Fibroblast of skin of left biceps (primary cell): ENCODE results near the gene SDK2.

Source experiments
- DNase-seq, 2 experiments: peaks; one replicate each; pipeline ENCODE4 v3.0.0-alpha.2; 2013; ENCODE audit warnings: low read depth in 2 of 2

Gene SDK2, protein sequence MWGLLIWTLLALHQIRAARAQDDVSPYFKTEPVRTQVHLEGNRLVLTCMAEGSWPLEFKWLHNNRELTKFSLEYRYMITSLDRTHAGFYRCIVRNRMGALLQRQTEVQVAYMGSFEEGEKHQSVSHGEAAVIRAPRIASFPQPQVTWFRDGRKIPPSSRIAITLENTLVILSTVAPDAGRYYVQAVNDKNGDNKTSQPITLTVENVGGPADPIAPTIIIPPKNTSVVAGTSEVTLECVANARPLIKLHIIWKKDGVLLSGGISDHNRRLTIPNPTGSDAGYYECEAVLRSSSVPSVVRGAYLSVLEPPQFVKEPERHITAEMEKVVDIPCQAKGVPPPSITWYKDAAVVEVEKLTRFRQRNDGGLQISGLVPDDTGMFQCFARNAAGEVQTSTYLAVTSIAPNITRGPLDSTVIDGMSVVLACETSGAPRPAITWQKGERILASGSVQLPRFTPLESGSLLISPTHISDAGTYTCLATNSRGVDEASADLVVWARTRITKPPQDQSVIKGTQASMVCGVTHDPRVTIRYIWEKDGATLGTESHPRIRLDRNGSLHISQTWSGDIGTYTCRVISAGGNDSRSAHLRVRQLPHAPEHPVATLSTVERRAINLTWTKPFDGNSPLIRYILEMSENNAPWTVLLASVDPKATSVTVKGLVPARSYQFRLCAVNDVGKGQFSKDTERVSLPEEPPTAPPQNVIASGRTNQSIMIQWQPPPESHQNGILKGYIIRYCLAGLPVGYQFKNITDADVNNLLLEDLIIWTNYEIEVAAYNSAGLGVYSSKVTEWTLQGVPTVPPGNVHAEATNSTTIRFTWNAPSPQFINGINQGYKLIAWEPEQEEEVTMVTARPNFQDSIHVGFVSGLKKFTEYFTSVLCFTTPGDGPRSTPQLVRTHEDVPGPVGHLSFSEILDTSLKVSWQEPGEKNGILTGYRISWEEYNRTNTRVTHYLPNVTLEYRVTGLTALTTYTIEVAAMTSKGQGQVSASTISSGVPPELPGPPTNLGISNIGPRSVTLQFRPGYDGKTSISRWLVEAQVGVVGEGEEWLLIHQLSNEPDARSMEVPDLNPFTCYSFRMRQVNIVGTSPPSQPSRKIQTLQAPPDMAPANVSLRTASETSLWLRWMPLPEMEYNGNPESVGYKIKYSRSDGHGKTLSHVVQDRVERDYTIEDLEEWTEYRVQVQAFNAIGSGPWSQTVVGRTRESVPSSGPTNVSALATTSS (N-terminal part only)

DNA sequence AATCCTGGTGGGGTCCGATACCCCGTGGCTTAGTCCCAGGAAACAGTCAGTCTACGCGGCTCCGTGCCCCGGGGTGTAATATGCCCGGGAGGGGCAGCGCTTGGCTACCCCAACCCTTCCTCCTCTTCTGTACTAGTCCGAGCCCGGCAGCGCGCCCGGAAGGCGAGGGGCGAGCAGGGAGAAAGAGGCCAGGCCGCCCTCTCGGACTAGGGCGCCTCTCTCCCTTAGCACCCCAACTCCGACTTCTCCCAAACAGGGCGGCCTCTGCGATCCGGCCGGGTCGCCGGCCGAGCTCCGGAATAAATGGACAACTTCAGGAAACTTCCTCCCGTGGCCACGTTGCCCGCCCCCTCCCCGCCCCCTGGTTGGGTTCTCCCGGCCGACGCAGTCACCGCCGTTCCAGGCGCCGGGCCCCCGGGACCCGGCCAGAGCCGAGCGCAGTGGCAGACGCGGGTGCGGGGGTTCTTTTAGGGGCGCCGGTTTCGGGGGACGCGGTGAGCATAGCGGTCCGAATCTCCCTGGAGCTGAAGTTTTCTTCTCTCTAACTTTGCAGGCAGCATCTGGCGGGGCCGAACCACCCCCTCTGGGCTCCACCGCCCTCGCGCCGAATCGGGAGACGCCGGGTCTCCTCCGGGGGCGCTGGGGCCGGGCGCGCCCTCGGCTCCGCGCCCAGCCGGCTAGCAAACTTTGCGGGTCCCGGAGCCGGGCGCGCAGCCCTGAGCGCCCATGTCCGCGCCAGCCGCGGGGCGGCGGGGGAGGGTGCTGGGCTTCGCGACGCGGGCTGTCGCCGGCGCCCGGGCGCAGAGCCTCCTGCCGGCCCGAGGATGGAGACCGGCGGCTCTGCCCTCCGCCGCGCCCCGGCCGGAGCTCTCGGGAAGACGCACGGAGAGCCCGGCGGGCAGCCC, at the start of gene SDK2:
Gene SDK2, minus strand, starts transcription at position 301 of the 905 bp plus-strand sequence. CDS start 357 bp downstream, outside the sequence.
- no peak for DNase-seq

DNA sequence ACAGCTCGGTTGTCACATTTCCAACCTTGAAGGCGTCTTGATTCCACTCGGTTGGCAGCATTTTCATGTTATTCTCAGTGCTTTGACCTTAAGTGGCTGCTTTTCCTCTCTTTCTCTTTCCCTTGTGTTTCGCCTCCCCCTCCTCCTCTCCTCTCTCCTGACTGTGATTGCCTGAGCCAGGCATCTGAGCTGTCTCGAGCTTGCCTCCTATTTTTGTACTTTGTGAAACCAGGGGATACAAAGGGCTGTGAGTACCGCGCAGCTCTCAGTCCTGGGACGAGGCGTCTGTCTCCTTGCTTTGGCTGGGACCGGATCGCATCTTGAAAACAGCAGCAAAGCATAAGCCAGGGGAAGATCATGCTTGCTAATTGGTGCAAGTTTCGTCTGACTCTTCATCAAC, 48.8 kb upstream of the SDK2 start:
- DNase-seq, result no peak

DNA sequence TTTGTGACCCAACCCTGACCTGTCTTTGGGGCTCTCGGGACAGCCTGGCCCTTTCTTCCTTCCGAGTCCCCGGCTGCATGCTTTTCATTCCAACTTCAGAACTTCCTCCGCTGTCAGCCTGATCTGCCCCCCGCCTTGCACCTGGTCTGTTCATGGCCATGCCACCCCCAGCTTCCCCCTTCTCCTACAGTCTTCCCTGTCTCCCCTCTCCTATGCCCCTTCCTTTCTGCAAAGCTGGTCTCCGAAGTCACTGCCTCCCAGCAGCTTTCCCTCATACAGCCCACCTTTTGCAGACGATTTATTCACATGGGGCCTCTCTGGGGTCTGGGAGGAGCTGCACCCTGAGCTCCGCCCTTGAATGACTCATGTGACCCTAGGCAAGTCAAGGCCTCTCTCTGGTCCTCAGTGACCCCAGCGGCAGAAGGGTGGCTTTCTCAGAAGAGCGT, 47.1 kb upstream of the SDK2 start:
- no peak for DNase-seq

DNA sequence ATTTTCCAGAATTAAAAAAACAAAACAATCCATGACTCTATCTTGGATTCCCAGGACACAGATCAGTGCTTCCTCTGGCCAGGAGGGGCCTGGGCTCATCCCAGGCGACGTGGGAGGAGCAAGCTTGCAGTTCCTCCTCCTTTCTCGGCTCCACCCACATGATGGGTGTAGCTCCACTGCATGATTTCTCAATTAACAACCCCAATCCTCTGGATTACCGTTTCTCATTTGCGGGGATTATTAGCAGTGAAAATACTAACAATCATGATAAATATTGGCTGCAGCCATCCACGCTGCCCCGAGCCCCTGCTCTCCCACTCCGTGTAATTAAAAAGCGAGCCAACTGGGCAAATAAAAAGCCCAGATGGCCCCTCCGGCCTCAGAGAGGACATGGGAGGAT, 46.4 kb upstream of the SDK2 start:
- no peak for DNase-seq

DNA sequence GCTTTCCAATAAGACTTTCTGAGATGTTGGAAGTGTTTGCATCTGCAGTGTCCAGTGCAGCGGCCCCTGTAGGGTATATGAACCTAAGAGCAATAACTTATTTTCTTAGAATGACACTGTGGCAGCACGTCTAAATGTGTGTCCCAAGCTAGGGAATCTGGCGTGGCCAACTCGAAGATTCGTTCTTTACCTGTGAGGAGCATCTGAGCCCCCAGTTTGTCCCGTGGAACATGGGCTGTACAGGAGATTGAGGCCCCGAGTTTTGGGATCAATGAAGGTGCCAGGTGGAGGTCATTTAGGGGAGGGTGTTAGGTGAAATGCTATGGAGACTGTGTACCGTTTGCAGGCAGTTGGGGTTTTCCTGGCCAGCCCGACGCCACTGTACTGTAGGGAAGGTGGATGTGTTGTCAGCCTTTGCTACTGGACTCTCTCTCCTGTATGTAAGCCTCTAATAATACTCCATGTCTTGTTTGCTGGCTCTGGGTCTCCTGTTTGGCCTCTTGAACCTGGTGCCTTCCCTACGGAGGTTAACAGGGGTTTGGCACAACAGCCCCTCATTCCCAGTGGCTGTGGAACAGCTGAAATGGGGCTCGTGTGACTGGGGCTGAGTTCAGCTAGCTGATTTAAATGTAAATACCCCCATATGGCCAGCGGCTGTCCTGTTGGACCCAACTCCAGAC, 45.5 kb upstream of the SDK2 start:
- DNase-seq, result no peak

DNA sequence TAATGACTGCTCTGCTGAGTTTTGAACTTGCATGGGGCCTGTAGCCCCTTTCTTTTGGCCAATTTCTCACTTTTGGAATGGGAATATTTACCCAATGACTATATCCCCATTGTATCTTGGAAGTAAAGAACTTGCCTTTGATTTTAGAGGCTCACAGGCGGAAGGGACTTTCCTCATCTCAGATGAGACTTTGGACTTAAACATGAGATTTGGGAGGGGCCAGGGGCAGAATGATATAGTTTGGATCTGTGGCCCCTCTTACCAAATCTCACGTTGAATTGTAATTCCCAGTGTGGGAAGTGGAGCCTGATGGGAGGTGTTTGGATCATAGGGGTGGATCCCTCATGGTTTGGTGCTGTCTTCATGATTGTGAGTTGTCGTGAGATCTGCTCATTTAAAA, 42.7 kb upstream of the SDK2 start:
- no peak for DNase-seq

DNA sequence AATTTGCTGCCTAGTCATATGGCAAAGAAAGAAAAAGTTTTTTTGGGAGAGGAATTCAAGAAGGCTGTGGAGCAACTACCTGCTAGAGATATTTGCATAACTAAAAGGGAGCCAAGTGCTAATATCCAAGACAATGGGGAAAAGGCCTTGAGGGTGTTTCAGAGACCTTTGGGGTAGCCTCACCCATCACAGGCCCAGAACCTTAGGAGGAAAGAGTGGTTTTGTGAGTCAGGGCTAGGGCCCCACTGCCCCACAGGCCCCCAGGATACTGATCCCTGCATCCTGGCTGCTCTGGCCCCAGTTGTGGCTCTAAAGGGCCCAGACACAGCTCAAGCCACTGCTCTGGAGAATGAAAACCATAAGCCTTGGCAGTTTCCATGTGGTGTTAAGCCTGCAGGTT, 41.9 kb upstream of the SDK2 start:
- no peak for DNase-seq

DNA sequence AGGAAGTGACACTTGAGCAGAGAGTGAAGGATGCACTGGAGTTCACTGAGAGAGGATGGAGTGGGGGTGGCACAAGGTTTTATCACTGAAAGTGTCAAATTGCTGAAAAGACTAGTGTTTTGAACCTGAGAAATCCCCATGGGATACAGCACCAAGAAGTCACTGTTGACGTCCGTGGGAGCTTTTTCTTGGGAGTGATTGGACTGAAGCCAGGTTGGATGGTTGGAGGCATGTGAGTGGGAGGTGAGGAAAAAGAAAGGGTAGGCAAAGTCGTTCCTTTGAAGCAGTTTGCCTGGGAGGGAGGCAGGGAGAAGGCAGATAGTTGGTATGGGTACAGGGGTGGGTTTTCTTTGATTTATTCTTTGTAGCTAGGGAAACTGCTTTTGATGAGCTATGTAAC, 39.9 kb upstream of the SDK2 start:
- no peak for DNase-seq

DNA sequence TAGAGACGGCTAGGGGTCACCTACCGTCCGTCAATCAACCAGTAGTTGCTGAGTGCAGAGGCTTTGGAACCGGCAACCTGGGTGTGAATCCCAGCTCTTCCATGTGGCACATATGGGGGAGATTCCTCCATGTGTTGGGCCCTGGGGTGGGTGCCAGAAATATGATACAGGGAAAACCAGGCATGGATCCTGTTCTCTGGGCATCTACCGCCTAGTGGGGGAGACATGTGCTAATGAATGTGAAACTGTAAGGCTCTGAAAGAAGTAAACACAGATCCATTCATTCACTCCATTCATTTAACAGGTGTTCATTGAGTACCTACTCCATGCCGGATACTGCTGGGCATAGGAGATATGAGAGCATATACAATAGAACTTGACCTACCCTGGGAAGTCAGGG, 39.5 kb upstream of the SDK2 start:
- DNase-seq, result no peak

DNA sequence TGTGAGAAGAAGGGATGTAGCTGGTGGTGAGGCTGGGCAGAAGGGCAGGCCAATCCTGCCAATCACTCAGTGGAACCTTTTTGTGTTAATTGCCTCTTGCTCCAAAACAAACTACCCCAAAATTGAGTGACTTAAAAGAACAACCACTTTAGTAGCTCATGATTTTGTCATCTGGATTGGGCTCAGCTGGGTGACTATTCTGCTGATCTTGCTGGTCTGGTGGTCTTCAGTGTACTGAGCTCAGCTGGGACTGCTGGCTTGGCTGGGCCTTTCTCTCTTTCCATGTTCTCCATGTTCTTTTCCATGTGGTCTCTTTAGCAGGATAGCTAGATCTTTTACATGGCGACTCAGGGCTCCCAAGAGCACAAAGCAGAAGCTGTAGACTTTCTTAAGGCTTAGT, 37.7 kb upstream of the SDK2 start:
- no peak for DNase-seq

DNA sequence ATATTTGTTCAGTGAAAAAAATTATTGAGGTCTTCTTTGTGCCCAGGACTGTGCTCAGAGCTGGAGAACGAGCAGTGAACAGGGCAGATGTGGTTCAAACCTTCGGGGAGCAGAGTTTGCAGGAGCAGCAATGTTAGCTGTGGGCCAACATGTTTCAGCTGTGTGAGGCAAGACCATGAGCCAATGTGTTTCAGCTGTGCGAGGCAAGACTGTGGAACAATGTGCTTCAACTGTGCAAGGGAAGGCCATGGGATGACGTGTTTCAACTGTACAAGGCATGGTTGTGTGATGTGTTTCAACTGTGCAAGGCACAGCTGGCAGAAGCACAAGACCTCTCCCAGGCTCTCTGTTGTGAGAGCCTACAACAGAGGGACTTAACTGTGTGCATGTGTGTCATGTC, 35.2 kb upstream of the SDK2 start:
- DNase-seq, result no peak

DNA sequence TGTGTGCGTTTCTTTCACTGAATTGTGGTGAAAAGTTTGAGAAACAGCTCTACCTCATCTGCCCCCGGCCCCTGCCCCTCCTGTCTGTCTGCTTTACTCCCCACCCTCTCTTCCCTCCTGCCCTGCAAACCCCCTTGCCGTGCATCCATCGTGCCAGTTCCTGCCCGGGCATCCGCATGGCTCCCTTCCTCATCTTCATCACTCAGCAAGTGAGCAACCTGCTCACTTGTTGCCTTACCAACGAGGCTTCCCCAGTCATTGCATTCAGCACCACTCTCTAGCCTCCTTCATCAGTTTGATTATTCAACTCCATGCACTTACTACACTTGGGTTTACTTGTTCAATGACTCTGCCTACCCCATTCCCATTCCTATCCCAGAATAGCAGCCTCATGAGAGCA, 34.8 kb upstream of the SDK2 start:
- no peak for DNase-seq

DNA sequence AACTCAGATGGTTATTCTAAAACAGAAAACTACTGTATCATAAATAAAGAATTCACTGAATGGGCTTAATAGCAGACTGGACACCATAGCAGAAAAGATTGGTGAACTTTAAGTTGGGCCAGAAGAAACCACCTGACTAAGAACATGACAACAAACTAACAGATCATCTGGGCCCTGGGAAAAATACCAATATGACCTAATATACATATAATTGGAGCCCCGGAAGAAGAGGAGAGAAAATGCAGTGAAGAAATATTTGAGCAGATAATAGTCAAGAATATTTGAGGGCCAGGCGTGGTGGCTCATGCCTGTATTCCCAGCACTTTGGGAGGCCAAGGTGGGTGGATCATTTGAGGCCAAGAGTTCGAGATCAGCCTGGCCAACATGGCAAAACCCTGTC, 25.5 kb upstream of the SDK2 start:
- no peak for DNase-seq

DNA sequence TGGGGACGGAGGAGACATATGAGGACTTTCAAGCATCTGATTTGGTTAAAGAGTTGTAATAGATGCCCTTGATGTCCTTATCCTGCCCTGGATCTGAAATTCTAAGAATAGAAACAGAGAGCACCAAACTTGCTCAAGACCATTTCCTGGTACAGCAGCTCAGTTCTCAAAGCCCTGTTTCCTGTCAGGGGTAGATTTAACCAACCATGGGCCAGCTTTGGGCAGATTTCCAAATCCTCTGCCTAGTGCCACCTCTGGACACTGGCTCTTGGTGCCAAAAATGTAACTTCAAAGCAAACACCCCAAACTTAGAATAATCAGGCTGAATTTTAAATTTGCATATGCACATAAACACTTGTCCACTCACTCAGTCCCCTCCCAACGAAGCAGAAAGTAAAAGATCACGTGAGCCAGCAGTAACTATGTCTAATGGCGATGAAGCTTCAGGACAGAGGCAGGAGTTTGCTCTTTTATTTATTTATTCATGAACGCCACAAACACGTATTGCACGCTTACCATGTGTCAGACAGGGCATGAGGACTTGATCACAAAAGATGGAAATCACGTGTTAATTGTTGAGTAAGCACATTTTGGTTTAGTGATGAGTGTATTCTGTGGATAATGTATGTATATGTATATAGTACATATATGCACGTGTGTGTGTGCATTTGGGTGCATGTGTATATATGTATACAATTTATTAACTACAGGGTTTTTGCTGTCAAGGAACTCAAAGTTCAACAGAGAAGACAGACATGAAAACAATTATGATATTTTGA, 23.1 kb upstream of the SDK2 start:
- no peak for DNase-seq

DNA sequence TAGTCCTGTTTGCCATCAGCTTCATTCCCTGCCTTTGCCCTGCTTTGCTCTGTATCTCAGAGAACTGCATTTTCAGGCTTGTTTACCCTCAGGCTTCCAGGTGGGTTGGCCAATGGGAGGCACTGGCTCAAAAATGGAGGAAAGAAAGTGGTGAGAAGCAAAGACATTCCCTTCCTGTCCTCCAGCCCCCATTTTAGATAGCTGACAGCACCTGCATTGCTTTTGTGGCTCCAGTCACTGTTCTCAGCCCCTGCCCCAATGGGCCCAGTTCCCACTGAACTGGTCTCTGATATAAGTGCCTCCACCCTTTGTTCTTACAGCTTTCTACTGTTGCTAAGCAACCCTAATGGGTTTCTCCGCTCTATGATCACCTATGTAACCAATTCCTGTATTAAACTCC, 19.4 kb upstream of the SDK2 start:
- DNase-seq, result no peak

DNA sequence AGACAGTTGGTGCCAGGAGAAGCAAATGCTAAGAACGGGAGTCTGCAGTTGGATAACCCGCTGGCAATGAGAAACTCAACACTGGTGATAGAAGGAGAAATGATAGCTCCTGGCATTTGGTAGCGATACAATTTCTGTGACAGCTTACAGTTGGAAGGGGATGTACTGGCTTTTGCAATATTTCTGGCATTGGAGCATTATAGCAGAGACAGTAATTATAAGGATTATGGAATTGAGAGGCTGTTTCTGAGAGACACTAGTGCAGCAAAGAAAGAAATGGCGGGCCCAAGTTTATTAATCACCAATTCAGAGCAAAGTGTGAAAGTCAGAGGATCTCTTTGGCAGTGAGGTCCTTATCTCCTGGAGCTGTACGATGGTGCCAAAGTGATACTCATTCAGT, 16.1 kb upstream of the SDK2 start:
- no peak for DNase-seq

DNA sequence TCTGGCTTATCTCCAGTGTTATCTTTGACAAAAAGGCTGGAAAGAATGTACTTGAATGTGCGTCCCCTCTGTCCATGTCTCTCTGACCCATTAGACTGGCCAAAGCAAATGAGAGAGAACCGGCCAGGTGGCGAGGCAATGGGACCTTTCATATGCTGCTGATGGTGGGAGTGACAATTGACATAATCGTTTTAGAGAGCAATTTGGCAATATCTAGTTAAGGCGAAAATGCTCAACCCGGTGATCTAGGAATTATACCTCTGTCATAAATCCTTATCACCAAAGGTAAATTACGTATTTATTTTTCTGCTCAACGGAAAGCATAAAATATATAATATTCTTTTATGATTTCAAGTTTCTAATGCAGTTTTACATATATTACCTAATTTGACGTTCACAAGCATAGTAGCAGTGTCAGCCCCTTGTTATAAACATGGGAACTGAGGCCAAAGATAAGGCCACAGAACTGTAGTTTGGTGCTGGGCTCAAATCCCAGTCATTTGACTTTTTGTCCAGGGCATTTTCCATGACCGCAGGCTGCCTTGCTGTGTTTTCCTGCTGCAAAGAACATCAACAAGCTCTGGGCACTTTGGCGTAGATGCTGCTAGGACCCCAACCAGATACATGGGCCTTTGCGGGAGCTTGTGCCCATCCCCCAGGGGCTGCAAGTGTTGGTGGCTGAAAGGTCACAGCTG, 14.7 kb upstream of the SDK2 start:
- no peak for DNase-seq

DNA sequence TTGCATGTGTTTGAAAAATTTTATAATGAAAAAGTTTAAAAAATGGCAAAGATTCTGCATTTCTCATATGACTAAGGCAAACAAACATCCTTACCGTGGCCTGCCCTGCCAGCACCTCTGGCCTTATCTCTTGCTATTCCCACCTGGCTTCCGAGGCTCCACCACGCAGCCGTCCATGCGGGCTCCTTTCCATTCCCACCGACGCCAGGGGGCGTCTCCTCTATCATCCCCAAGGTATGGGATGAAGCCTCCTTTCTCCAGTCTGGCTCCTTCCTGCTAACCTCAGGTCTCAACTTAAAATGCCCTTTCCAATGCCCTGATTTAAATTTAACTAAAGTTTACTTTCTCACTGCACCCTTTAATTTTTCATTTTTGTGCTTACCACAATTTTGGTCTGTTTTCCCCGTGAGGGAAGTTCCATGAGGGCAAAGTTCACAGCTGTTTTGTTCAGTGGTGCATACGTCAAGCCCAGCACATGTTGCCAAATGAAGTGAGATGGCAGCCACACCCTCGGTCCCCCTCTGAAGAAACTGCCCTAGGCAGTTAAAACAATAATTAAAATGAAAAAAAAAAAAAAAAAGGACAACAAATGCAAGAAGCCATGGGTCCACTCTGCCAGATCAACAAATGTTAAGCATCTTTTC, 13.3 kb upstream of the SDK2 start:
- no peak for DNase-seq

DNA sequence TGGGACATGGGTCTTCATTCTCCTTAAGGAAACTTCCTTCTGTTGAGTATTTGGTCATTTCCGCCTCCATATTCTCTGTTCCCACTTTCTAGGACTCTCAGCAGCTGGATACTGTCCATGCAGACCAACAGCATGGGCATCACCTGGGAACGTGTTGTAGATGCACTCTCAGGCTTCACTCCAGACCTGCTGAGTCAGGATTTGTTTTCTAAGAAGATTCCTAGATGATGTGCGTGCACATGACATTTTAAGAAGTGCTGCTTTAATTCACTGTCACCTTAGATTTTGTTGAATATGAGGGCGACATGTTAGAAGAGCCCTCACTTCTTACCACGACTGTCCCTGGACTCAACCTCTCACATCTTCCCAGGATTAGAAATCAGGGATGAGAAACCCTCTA, 10.0 kb upstream of the SDK2 start:
- DNase-seq, result no peak
